WTC11 (cell line): Measurements from ENCODE around the gene YAP1.

Experiments
- CREB1 ChIP-seq: sonication (generic); formaldehyde crosslinking; IDR thresholded peaks from 2 replicates; pipeline ENCODE4 v1.8.0; 2023; ENCODE audit warnings: mild to moderate bottlenecking, missing genetic modification reagents
- CTCF ChIP-seq: fragments of 200-600 bp; IDR thresholded peaks from 2 replicates; pipeline ENCODE4 v1.8.0; 2022; ENCODE audit warnings: antibody characterized with exemption
- JUN ChIP-seq: sonication (generic); formaldehyde crosslinking; IDR thresholded peaks from 2 replicates; pipeline ENCODE4 v1.8.0; 2023; ENCODE audit warnings: mild to moderate bottlenecking, missing genetic modification reagents
- MAX ChIP-seq: sonication (generic); formaldehyde crosslinking; IDR thresholded peaks from 2 replicates; pipeline ENCODE4 v1.8.0; 2022; ENCODE audit warnings: mild to moderate bottlenecking, missing genetic modification reagents
- NFYB ChIP-seq: sonication (generic); formaldehyde crosslinking; conservative IDR thresholded peaks from 2 replicates; pipeline ENCODE4 v1.8.0; 2022; ENCODE audit warnings: low read depth, missing genetic modification reagents
- SMAD3 ChIP-seq: sonication (generic); formaldehyde crosslinking; IDR thresholded peaks from 2 replicates; pipeline ENCODE4 v1.8.0; 2022; ENCODE audit warnings: missing genetic modification reagents, mild to moderate bottlenecking, borderline replicate concordance
- SP1 ChIP-seq: sonication (generic); formaldehyde crosslinking; conservative IDR thresholded peaks from 2 replicates; pipeline ENCODE4 v1.8.1; 2022; ENCODE audit warnings: missing genetic modification reagents
- STAT6 ChIP-seq: sonication (generic); formaldehyde crosslinking; conservative IDR thresholded peaks from 2 replicates; pipeline ENCODE4 v1.8.1; 2023; ENCODE audit warnings: mild to moderate bottlenecking, low read depth, missing genetic modification reagents, moderate library complexity
- TEAD4 ChIP-seq: sonication (generic); formaldehyde crosslinking; IDR thresholded peaks from 2 replicates; pipeline ENCODE4 v1.8.0; 2022; ENCODE audit warnings: mild to moderate bottlenecking, missing genetic modification reagents
- ZNF121 ChIP-seq: sonication (generic); formaldehyde crosslinking; IDR thresholded peaks from 2 replicates; pipeline ENCODE4 v1.8.0; 2023; ENCODE audit warnings: missing genetic modification reagents
- ZNF232 ChIP-seq: sonication (generic); formaldehyde crosslinking; IDR thresholded peaks from 2 replicates; pipeline ENCODE4 v1.8.0; 2022; ENCODE audit warnings: mild to moderate bottlenecking, missing genetic modification reagents
- ZNF317 ChIP-seq: sonication (generic); formaldehyde crosslinking; IDR thresholded peaks from 2 replicates; pipeline ENCODE4 v1.8.1; 2023; ENCODE audit warnings: low read depth, mild to moderate bottlenecking, moderate library complexity, missing genetic modification reagents, borderline replicate concordance
- ZNF396 ChIP-seq: fragments of 250-450 bp; sonication (Bioruptor Pico); IDR thresholded peaks from 2 replicates; pipeline ENCODE4 v1.8.0; 2021; ENCODE audit warnings: mild to moderate bottlenecking, moderate library complexity, borderline replicate concordance
- ZSCAN18 ChIP-seq: fragments of 250-450 bp; sonication (Bioruptor Pico); IDR thresholded peaks from 2 replicates; pipeline ENCODE4 v2.1.2; 2022; ENCODE audit warnings: mild to moderate bottlenecking, moderate library complexity

GRCh38 chr11:102252339-102252891, 142.2 kb downstream of the YAP1 start:
- TF ChIP-seq SP1 (CRISPR knock-in tag), result no peak
- no peak for TF ChIP-seq ZNF232 (CRISPR knock-in tag)
- TF ChIP-seq NFYB (CRISPR knock-in tag), result no peak
- TF ChIP-seq CTCF, result no peak
- TF ChIP-seq JUN (CRISPR knock-in tag), result no peak
- no peak for TF ChIP-seq ZNF121 (CRISPR knock-in tag)
- TF ChIP-seq CREB1 (CRISPR knock-in tag), result no peak
- no peak for TF ChIP-seq SMAD3 (CRISPR knock-in tag)
- no peak for TF ChIP-seq TEAD4 (CRISPR knock-in tag)
- TF ChIP-seq ZSCAN18, result no peak
- no peak for TF ChIP-seq STAT6
- TF ChIP-seq MAX (CRISPR knock-in tag), result no peak
- TF ChIP-seq ZNF317 (CRISPR knock-in tag), result no peak
- no peak for TF ChIP-seq ZNF396 (CRISPR knock-in tag)
